PFSK-1 (cell line): ENCODE data around the gene APOL3.

Experiments
- FOXP2 ChIP-seq: optimal IDR thresholded peaks from 2 replicates; pipeline ENCODE3; 2011; ENCODE audit warnings: borderline replicate concordance, control low read depth, inconsistent platforms; ENCODE audit not compliant: insufficient read depth; ENCODE audit errors: extremely low read length, extremely low read depth
- POLR2AphosphoS5 ChIP-seq: IDR thresholded peaks from 2 replicates; pipeline ENCODE4 v1.6.1; 2012; ENCODE audit warnings: low read depth, mild to moderate bottlenecking, control low read depth, low read length, moderate library complexity
- SIN3A ChIP-seq: IDR thresholded peaks from 2 replicates; pipeline ENCODE4 v1.6.1; 2012; ENCODE audit warnings: mild to moderate bottlenecking, low read length, moderate library complexity, borderline replicate concordance; ENCODE audit not compliant: insufficient read depth
- TAF1 ChIP-seq: IDR thresholded peaks from 2 replicates; pipeline ENCODE4 v1.6.1; 2012; ENCODE audit warnings: low read length, control low read depth, borderline replicate concordance; ENCODE audit not compliant: insufficient read depth
- TF ChIP-seq, protein P1 (sequence below), 2 experiments: IDR thresholded peaks; 2 replicates each; pipeline versions ENCODE4 v1.6.1 to v1.8.0; 2011 to 2012; ENCODE audit warnings: low read depth in 2 of 2, low read length in 2 of 2, control low read depth in 1 of 2, inconsistent platforms in 1 of 2, mild to moderate bottlenecking in 1 of 2, moderate library complexity in 1 of 2; ENCODE audit not compliant: insufficient read depth in 1 of 2

The APOL3 gene

DNA sequence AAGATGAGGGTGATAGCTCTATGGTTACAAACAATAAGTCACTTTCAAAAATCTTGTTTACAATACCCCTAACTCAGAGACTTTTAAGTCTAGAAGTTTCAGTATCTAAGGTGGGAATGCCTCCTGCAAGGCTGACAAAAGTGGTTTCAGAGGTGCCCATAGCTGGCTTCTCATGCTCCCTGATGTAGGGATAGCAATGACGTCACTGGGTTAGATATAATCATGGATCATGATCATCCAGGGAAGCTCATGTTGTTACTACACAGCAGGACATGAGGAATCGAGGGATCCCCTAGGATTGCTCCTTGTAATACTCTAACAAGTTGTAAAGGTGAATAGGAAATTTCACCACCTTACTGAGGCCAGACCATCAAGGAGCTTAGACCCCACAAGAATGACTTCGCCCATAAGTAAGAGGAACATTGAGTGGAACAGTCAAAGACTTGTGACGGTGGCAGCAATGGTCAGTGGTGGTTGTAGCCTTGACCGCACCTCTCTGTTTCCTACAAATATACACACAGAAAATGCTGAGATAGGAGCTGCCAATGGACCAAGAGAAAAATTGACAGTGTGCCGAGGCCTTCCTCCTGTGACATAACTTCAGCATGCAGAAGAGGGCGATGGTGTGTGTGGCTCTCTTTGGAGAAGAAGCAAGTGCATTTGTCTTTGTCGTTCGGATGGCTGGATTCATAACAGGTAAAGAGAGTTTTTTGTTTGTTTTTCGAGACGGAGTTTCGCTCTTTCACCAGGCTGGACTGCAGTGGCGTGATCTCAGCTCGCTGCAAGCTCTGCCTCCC, 25.5 kb upstream of the APOL3 start:
- TF ChIP-seq FOXP2 (no peak), TAF1 (no peak), POLR2AphosphoS5 (no peak), SIN3A (no peak)
- TF ChIP-seq, protein P1, sequence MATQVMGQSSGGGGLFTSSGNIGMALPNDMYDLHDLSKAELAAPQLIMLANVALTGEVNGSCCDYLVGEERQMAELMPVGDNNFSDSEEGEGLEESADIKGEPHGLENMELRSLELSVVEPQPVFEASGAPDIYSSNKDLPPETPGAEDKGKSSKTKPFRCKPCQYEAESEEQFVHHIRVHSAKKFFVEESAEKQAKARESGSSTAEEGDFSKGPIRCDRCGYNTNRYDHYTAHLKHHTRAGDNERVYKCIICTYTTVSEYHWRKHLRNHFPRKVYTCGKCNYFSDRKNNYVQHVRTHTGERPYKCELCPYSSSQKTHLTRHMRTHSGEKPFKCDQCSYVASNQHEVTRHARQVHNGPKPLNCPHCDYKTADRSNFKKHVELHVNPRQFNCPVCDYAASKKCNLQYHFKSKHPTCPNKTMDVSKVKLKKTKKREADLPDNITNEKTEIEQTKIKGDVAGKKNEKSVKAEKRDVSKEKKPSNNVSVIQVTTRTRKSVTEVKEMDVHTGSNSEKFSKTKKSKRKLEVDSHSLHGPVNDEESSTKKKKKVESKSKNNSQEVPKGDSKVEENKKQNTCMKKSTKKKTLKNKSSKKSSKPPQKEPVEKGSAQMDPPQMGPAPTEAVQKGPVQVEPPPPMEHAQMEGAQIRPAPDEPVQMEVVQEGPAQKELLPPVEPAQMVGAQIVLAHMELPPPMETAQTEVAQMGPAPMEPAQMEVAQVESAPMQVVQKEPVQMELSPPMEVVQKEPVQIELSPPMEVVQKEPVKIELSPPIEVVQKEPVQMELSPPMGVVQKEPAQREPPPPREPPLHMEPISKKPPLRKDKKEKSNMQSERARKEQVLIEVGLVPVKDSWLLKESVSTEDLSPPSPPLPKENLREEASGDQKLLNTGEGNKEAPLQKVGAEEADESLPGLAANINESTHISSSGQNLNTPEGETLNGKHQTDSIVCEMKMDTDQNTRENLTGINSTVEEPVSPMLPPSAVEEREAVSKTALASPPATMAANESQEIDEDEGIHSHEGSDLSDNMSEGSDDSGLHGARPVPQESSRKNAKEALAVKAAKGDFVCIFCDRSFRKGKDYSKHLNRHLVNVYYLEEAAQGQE (IDR thresholded peaks at IDR 0.05; ENCODE audit: insufficient read depth in 1 of 2, low read depth in 2 of 2, low read length in 2 of 2), result no peak

DNA sequence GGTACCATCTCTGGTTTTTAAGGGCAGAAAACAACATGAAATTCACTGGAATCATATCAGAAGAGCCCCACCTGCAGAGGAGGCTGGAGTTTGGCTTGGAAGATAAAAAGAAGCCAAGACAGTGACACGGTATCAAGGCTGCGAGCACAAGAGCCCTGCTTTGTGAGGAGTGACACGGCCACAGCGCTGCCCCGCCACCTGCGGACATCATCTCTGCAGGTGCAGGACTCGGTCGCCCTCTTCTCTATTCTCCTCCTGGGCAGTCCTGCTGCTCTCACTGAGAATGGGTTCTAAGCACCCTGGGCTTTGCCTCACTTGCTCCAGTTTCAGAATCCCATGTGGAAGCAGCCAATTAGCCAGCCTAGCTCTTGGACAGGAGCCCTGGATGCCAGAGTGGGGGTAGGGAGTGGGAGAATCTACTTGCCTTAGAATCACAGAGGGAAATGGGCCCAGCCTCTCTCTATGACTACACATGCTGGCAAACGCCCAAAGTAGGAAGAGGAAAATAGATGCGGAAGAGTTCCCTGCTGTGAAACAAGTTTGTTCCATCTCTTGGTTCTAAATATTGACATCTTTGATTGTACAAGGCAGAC, 24.0 kb upstream of the APOL3 start:
- TF ChIP-seq FOXP2 (no peak), POLR2AphosphoS5 (no peak), SIN3A (no peak), TAF1 (no peak)
- TF ChIP-seq, protein P1 (IDR thresholded peaks at IDR 0.05; ENCODE audit: insufficient read depth in 1 of 2, low read depth in 2 of 2, low read length in 2 of 2), result no peak

DNA sequence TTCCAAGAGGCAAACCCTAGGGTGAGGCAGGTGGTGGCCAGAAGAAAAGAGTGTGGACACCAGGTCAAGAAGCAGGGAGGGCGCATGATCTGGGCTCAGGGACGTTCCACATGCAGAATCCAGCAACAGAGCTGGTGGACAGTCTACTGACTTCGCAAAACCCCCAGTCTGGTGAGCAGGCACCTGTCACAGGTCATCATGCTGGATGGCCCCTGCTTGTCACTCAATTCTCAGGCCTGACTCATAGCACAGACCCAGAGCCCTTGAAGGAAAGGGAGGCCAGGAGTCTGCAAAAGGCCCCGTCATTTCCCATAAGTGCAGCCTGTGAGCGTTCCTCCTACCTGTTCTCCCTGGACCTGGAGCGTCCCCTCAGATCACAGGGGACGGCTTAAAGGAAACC, 22.9 kb upstream of the APOL3 start:
- TF ChIP-seq SIN3A, result no peak
- no peak for TF ChIP-seq POLR2AphosphoS5
- TF ChIP-seq TAF1, result no peak
- TF ChIP-seq, protein P1 (IDR thresholded peaks at IDR 0.05; ENCODE audit: insufficient read depth in 1 of 2, low read depth in 2 of 2, low read length in 2 of 2), result no peak
- no peak for TF ChIP-seq FOXP2

DNA sequence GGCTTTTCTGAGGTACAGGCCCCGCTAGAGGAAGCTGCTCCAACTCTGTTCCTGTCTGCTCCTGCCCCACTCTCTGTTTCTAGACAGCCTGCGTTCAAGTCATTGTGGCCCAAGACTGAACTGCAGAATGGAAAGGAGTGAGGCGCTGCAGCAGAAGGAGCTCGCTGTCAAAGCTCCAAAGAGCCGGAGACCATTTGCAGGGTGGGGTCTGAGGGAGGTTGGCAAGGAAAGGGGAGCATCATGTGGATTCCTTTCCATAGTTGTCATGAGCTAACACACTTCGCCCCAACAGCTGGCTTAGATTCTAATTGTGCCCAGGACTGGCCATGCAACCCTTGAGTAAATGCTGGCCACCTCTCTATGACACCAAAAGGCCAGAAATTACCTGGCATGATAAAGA, 22.3 kb upstream of the APOL3 start:
- no peak for TF ChIP-seq TAF1
- no peak for TF ChIP-seq POLR2AphosphoS5
- no peak for TF ChIP-seq FOXP2
- no peak for TF ChIP-seq SIN3A
- TF ChIP-seq, protein P1 (IDR thresholded peaks at IDR 0.05; ENCODE audit: insufficient read depth in 1 of 2, low read depth in 2 of 2, low read length in 2 of 2), result no peak

DNA sequence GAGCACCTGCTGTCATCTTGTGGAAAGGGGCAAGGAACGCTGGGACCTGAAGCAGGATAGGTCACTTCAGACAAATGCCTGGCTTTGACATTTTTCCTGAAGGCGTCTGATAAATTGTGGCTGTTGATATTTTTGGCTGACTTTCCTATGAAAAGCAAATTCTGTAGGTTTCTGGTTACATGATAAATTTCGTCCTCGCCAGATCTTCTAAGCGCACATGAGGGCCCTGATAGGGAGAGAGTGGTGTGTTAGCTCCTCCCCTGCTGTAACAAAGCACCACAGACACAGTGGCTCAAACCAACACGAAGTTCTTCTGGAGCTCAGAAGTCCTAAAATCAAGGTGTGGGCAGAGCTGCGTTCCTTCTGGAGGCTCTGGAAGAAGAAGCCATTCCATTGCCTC, 21.5 kb upstream of the APOL3 start:
- TF ChIP-seq, protein P1 (IDR thresholded peaks at IDR 0.05; ENCODE audit: insufficient read depth in 1 of 2, low read depth in 2 of 2, low read length in 2 of 2), result no peak
- TF ChIP-seq FOXP2, result no peak
- no peak for TF ChIP-seq POLR2AphosphoS5
- TF ChIP-seq TAF1, result no peak
- TF ChIP-seq SIN3A, result no peak
